Stomach (tissue), 9 donors: Measurements from ENCODE around the gene FOSL2. TPM values are rescaled to one million over a fixed set of nuclear protein-coding genes. Genes with fewer than 3 reads are reported as not detected.

ENCODE experiments used
- DNase-seq, 2 donors: peaks; one replicate each; pipeline versions ENCODE4 v3.0.0 to v3.0.0-alpha.2; 2013 to 2019
- H3K27ac ChIP-seq, 5 donors: fragments of 200-600 bp in 4 of 5; sonication (generic) in 4 of 5; one replicate each; pipeline ENCODE4 v1.5.1; 2013 to 2019; ENCODE audit warnings: mild to moderate bottlenecking in 1 of 5, moderate library complexity in 1 of 5
- H3K27me3 ChIP-seq, 3 donors: fragments of 200-600 bp; sonication (generic); one replicate each; pipeline ENCODE4 v1.5.1; 2017 to 2019; ENCODE audit warnings: mixed run types in 1 of 3
- H3K36me3 ChIP-seq, 4 donors: fragments of 200-600 bp; sonication (generic); 1 replicate in 3 of 4; 2 replicates in 1 of 4; pipeline ENCODE4 v1.5.1; 2016 to 2019
- H3K4me1 ChIP-seq, 4 donors: fragments of 200-600 bp; sonication (generic); one replicate each; pipeline ENCODE4 v1.5.1; 2016 to 2019
- H3K4me3 ChIP-seq, 4 donors: fragments of 200-600 bp; sonication (generic) in 3 of 4; one replicate each; pipeline ENCODE4 v1.5.1; 2016 to 2019; ENCODE audit warnings: mild to moderate bottlenecking in 1 of 4
- H3K9me3 ChIP-seq, 4 donors: fragments of 200-600 bp; sonication (generic); one replicate each; pipeline ENCODE4 v1.5.1; 2016 to 2019
- EP300 ChIP-seq: sonication (generic); formaldehyde crosslinking; IDR thresholded peaks from one replicate; pipeline ENCODE4 v1.6.1; 2017; ENCODE audit warnings: antibody characterized with exemption
- POLR2A ChIP-seq, 4 donors: fragments of 450-650 bp; IDR thresholded peaks; one replicate each; pipeline ENCODE4 v1.6.1; 2016; ENCODE audit warnings: antibody characterized with exemption in 4 of 4, control low read depth in 2 of 4, mild to moderate bottlenecking in 1 of 4, moderate library complexity in 1 of 4
- POLR2AphosphoS5 ChIP-seq, 3 donors: sonication (generic); formaldehyde crosslinking; IDR thresholded peaks; one replicate each; pipeline ENCODE4 v1.6.1; 2016; ENCODE audit warnings: antibody characterized with exemption in 3 of 3
- WGBS, 5 donors: extraction: QIAGEN DNeasy Blood & Tissue Kit in 3 of 5; methylation state at CpG; one replicate each; pipeline versions ENCODE4 v1.1.5 to v1.1.7; 2013 to 2018; 5-methylcytosine and 5-hydroxymethylcytosine counted together
- intact Hi-C: fragments of 100-400 bp; cut with DNase I; formaldehyde crosslinking; loops from one replicate; pipeline ENCODE4 v1.15.1; 2023; ENCODE audit warnings: low total_unique reads
- polyA plus RNA-seq, 3 donors: library from polyadenylated mRNA; stranded (reverse); fragments of 200-250 nt; gene quantifications; one replicate each; pipeline ENCODE4 v1.2.3, GENCODE V29; 2013
- total RNA-seq, 5 donors: library from RNA; depleted of rRNA; stranded (reverse); fragments of >200 nt; gene quantifications; one replicate each; pipeline versions ENCODE4 v1.1.0 to v1.2.3, GENCODE V29; 2014 to 2016
- TF ChIP-seq, protein P1 (sequence below), 7 experiments: fragments of 450-650 bp in 4 of 7; fragments of 200-600 bp in 3 of 7; sonication (generic) in 3 of 7; IDR thresholded peaks; one replicate each; pipeline ENCODE4 v1.5.1; 2016 to 2019; ENCODE audit warnings: antibody characterized with exemption in 7 of 7, control low read depth in 2 of 7, mild to moderate bottlenecking in 1 of 7
- donor health status: healthy with polysubstance abuse.
- donor health status: Bipolar disorder and iron deficiency.
- donor health status: healthy.

FOSL2 gene
- total and polyA plus RNA-seq, 8 donors = 24.4 to 227 (median 71.2) TPM

DNA sequence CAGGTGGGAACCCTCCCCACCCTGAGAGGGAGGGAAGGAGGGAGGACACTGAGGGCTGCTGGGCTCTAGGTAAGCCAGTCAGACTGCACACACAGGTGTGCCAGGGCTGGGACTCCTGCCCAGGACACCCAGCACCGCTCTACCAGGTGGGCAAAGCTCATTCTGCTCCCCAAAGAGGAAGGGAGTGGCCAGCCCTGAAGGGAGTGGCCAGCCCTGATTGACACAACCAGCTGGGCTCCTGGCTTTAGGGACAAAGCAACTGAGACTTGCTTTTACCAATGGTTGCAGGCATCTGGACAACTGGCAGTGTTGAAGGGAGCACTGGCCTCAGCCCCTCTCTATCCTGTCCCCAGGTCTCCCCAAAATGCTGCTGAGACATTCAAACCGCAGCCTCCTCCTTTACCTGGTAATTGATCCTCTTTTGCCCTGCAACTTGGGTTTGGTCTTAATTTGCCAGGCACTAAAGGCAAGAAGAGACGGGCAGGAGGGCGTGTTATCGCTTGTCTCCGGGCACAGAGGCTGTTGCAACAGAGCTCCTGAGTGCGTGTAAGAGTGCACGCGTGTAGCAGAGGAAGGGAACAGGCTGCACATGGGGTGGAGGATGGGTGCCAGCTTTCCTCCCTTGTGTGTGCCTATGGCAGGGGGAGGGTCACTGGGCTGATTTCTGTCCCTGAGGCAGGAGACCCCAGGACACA, 14.5 kb upstream of the FOSL2 start:
- no peaks in the 10 kb centered on the region for H3K9me3 ChIP-seq
- peak; percentile 88 to 94 for DNase-seq
- 27 to 73% (median 51%) methylated on average over 9 of the region's 9 CpGs for WGBS, 5 donors
- no peaks in the 10 kb centered on the region for H3K36me3 ChIP-seq
- peaks cover 47 to 74% (median 57%) of the 10 kb centered on the region in 4 donors for H3K4me1 ChIP-seq
- H3K27me3 ChIP-seq = no peaks in the 10 kb centered on the region
- no peak overlapping the region for H3K4me3 ChIP-seq
- TF ChIP-seq POLR2A (IDR thresholded peaks at IDR 0.05) (peak in 2 of 4 donors; percentile 23 to 34), POLR2AphosphoS5 (IDR thresholded peaks at IDR 0.05) (peak in 2 of 3 donors; percentile 86 to 93), EP300 (no peak)
- TF ChIP-seq, protein P1, sequence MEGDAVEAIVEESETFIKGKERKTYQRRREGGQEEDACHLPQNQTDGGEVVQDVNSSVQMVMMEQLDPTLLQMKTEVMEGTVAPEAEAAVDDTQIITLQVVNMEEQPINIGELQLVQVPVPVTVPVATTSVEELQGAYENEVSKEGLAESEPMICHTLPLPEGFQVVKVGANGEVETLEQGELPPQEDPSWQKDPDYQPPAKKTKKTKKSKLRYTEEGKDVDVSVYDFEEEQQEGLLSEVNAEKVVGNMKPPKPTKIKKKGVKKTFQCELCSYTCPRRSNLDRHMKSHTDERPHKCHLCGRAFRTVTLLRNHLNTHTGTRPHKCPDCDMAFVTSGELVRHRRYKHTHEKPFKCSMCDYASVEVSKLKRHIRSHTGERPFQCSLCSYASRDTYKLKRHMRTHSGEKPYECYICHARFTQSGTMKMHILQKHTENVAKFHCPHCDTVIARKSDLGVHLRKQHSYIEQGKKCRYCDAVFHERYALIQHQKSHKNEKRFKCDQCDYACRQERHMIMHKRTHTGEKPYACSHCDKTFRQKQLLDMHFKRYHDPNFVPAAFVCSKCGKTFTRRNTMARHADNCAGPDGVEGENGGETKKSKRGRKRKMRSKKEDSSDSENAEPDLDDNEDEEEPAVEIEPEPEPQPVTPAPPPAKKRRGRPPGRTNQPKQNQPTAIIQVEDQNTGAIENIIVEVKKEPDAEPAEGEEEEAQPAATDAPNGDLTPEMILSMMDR (IDR thresholded peaks at IDR 0.05) = no peak
- intact Hi-C loops = no loop called here
- peak overlapping the region; percentile 87 to 94 (median 89) for H3K27ac ChIP-seq

DNA sequence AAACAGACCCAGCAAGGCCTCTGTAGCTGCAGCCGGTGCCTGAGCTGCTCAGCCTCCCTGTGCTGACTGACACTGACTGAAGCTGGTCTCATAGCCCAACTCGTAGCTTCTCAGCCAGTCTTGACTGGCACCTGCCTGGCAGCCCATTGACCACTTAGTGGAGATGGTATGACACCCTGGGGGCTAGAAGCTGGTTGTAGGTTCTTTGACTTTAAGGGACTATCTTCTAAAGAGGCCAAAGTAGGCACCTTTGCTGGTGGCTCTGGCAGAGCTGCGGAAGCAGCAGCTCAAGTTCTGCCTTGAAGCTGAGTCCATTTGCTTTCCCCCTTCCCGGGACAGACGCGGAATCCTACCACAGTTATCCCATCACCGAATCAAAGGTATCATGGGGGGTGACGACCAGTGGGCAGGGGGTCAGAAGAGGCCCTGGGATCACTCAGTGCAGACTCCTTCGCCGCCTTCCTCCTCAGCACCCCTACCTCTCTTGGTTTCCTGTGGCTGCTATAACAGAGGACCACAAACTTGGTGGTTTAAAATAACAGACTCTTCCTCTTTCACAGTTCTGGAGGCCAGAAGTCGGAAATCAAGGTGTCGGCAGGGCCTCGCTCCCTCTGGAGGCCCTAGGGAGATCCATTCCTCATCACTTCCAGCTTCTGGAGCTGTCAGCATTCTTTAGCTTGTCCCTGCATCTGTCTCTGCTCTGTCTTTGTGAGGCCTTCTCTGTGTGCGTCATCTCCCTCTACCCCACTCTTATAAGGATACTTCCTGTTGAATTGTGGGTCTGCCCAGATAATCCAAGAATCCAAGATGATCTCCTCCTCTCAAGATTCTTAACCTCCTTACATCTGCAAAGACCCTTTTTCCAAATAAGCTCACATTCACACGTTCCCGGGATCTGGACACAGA, 13.7 kb upstream of the FOSL2 start:
- TF ChIP-seq, protein P1 (IDR thresholded peaks at IDR 0.05) = no peak
- no peak for TF ChIP-seq POLR2AphosphoS5 (IDR thresholded peaks at IDR 0.05)
- TF ChIP-seq EP300 = no peak
- TF ChIP-seq POLR2A (IDR thresholded peaks at IDR 0.05) = no peak
- intact Hi-C loops = no loop called here
- Histone ChIP-seq H3K4me1 (peaks cover 47 to 77% (median 55%) of the 10 kb centered on the region in 4 donors), H3K36me3 (no peaks in the 10 kb centered on the region), H3K4me3 (no peak overlapping the region), H3K27me3 (no peaks in the 10 kb centered on the region), H3K9me3 (no peaks in the 10 kb centered on the region), H3K27ac (peak overlapping the region; percentile 87 to 94 (median 89))
- 65 to 73% (median 68%) methylated on average over 15 to 16 of the region's 16 CpGs for WGBS, 5 donors
- DNase-seq = no peak

DNA sequence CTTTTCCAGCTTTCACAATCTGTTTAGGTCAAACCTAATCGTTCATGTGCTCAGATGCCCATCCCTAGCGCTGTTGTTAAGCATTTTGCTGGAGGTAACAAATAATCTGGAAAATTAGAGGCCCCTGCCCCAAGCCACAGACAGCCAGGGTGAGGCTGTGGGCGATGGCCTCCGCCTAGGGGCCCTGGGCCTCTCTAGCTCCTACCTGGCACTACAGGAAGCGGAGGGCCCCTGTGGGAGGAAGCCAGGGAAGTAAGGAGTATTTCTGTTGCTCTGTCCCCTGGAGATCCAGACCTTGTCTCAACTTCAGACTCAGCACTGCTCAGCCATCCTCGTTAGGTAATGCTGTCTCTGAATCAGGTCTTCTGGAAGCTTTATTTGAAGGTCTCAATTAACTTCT, 12.4 kb upstream of the FOSL2 start:
- Histone ChIP-seq H3K27me3 (no peaks in the 10 kb centered on the region), H3K4me3 (no peak overlapping the region), H3K27ac (peak overlapping the region; percentile 81 to 94 (median 87)), H3K4me1 (peaks cover 47 to 75% (median 52%) of the 10 kb centered on the region in 4 donors), H3K36me3 (no peaks in the 10 kb centered on the region), H3K9me3 (no peaks in the 10 kb centered on the region)
- TF ChIP-seq POLR2A (IDR thresholded peaks at IDR 0.05) (no peak), EP300 (no peak), POLR2AphosphoS5 (IDR thresholded peaks at IDR 0.05) (no peak)
- TF ChIP-seq, protein P1 (IDR thresholded peaks at IDR 0.05) = no peak
- peak in 1 of 2 donors; percentile 25 for DNase-seq
- WGBS, 5 donors = 78 to 83% (median 80%) methylated on average over 5 to 6 of the region's 6 CpGs
- intact Hi-C loops = no loop called here
